HG03571 (cell line): ENCODE data around the gene TUBGCP3.
"Not testable (repeated sequence)": the region's sequence is repeated elsewhere in the genome, so short reads cannot be mapped to it uniquely, and the experiment has no call there.

Experiments used
- ATAC-seq: cut with Tn5 transposase; IDR thresholded peaks from one replicate; pipeline ENCODE4 v1.9.1; 2021; ENCODE audit not compliant: unreplicated experiment

Gene TUBGCP3

GRCh38 chr13:112530861-112531260, 57.1 kb downstream of the TUBGCP3 start:
- no peak for ATAC-seq

- ATAC-seq = no peak
Measured at GRCh38 chr13:112529216-112529615, 58.7 kb downstream of the TUBGCP3 start.

- ATAC-seq = no peak
Measured at GRCh38 chr13:112526146-112526853, 61.7 kb downstream of the TUBGCP3 start.

GRCh38 chr13:112525356-112525945, 62.5 kb downstream of the TUBGCP3 start:
- no peak for ATAC-seq

GRCh38 chr13:112522578-112522977, 65.4 kb downstream of the TUBGCP3 start:
- ATAC-seq = no peak

- no peak for ATAC-seq
Measured at GRCh38 chr13:112521073-112521685, 66.8 kb downstream of the TUBGCP3 start.

GRCh38 chr13:112519517-112520060, 68.4 kb downstream of the TUBGCP3 start:
- ATAC-seq = no peak

GRCh38 chr13:112516218-112516617, 71.7 kb downstream of the TUBGCP3 start:
- no peak for ATAC-seq

GRCh38 chr13:112513761-112514160, 74.2 kb downstream of the TUBGCP3 start:
- ATAC-seq = no peak

- no peak for ATAC-seq
Measured at GRCh38 chr13:112510987-112511685, 76.8 kb downstream of the TUBGCP3 start.

- ATAC-seq = no peak
Measured at GRCh38 chr13:112510002-112510780, 77.8 kb downstream of the TUBGCP3 start.

GRCh38 chr13:112509190-112509589, 78.8 kb downstream of the TUBGCP3 start:
- ATAC-seq = no peak

- ATAC-seq = no peak
Measured at GRCh38 chr13:112506046-112506445, 81.9 kb downstream of the TUBGCP3 start.

GRCh38 chr13:112496166-112496565, 91.8 kb downstream of the TUBGCP3 start:
- ATAC-seq = no peak

GRCh38 chr13:112495465-112495864, 92.5 kb downstream of the TUBGCP3 start:
- no peak for ATAC-seq

- no peak for ATAC-seq
Measured at GRCh38 chr13:112489199-112489598, 98.8 kb downstream of the TUBGCP3 start.

GRCh38 chr13:112488343-112489050, 99.5 kb downstream of the TUBGCP3 start:
- not testable (repeated sequence) for ATAC-seq

GRCh38 chr13:112487127-112487517, 100.8 kb downstream of the TUBGCP3 start:
- no peak for ATAC-seq

GRCh38 chr13:112486386-112487126, 101.4 kb downstream of the TUBGCP3 start:
- no peak for ATAC-seq
